ELR (cell line): ENCODE measurements around the gene RASGEF1C.

ENCODE experiments used
- DNase-seq: peaks from one replicate; pipeline ENCODE4 v3.0.0-alpha.2; 2015; ENCODE audit warnings: low read depth

Gene RASGEF1C

DNA sequence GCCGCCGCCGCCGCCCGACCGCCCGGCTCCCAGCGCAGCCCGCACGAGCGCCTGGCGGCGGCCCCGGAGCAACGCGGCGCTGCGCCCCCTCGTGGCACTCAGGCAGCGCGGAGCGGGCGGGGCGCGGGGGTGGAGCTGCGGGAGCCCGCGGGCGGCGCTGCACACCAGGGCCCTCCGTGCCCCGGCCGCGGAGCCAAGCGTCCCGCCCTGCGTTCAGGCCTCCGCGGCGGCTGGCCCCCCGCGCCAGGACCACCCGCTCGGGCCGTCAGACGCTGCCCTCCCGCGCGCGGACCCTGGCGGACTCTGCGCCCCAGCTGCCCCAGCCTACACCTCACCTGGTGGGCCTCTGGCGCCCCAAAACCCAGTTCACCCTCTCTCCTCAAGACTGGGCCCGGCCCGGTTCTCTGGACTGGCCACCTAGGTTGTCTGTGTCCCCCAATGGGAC, at the start of gene RASGEF1C:
RASGEF1C (minus strand) TSS at position 75 of the 445 bp plus-strand sequence. CDS start 71,159 bp downstream, outside the sequence.
- peak; percentile 55 for DNase-seq

DNA sequence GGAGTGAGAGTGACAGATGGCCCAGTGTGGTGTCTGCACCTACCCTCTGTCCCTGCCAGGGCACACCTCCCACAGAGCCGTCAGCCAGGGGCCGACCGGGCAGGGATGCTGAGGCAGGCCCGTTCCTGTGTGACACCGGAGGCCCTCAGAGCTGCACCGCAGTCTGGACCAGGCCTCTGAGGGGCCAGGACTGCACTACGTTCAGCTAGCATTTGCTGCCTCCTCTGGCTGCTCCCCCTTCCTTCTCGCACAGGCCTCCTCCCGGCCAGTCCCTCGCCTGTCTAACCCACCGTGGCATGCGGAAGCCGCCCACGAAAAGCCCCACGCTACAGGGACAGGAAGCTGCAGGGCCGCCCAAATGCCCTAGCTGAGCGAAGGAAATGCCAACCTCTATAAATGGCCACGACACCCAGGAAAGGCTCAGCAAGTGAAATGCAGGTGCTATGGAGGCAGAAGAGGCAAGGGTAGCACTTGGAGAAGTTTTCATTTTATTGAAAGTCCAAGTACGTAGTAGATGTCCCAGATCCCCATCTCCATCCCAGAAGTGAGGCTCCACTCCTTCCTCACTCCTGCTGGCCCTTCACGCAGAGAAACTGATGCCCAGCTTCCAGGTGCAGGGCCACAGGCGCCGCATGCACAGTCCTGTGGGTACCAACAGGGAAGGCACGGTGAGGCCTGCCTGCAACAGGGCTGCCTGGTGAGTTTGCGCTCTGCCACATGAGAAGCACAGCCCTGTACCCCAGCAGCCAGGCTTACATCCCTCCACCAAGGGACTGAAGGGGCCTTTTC, 44.2 kb upstream of the RASGEF1C start:
- DNase-seq, result no peak

DNA sequence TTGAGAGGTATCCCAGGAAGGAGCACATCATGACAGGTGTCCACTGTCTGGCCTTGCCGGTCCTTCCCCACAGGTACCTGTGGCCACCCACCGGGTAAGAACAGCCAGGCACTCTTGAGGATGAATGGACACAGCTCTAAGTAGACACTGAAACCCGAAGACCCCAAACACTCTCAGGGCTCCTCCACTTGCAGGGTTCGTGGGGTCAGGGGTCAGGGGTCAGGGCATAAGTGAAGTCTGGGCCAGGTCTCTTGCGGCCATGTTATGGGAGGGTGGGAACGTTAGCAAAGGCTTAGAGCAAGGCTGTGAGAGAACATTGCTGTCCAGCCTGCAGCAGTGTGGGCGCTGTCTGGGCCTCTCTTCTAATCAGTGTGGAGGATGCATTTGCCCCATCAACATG, 42.9 kb upstream of the RASGEF1C start:
- no peak for DNase-seq

DNA sequence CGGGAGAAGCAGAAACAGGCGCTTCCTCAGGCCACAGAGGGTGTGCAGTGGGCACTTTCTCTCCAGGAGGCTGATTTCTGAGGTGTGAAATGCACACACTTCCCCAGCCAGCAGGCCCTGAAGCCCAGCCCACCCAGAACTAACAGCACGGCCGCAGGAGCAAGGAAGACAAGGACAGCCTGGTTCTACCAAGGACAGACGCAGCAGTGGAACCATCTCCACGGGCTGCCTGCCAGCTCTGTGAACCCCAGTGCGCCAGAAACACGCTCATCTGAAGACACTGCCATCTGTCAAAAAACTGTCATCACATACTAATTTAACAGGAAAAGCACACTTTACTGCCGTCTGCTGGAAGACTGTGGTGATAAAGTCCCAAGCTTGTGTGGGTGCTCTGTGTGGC, 42.1 kb upstream of the RASGEF1C start:
- no peak for DNase-seq

DNA sequence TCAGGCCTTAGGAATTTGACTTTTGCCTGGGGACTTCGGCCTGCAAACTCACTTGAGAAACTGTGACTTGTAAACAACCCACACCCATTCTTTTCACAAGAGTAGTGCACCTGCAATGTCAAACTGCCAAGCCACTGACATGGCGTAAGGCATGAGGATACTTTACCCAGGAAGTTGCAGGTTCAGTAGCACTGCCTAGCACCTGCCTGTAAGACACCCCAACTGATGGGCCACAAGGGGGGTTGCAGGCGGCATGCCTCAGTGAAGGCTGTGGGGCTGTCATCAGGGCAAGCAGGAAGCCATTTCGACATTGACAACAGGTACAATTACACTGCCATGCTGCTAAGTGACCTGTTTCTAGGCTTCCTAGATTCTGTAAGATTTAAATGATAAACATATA, 41.3 kb upstream of the RASGEF1C start:
- no peak for DNase-seq

DNA sequence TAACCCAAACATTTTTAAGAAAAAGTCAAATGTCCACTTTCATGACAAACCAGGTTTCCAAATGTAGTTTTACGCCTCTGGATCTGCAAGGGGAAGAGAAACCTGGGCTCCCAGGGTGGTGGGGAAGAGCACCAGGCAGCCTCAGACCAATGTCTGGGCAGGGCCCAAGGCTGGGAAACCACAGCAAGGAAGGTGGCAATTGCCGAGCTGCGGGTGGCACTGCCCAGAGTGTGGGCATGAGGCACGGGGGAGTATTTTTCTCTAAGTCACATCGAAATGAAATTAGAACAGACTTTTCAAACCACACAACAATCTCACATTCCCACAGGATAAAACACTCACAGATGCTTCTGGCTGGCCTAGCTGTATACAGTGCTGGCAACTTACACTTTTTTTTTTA, 32.6 kb upstream of the RASGEF1C start:
- no peak for DNase-seq

DNA sequence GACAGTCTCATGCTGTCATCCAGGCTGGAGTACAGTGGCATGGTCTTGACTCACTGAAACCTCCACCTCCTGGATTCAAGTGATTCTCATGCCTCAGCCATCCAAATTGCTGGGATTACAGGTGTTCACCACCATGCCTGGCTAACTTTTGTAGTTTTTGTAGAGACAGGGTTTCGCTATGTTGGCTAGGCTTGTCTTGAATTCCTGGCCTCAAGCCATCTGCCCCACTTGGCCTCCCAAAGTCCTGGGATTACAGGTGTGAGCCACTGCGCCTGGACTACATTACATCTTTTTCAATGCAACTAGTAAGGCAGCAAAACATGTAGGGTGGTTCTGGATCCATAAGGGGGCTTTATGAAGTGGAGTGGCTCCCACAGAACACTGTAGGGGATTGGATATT, 29.6 kb upstream of the RASGEF1C start:
- DNase-seq, result no peak

DNA sequence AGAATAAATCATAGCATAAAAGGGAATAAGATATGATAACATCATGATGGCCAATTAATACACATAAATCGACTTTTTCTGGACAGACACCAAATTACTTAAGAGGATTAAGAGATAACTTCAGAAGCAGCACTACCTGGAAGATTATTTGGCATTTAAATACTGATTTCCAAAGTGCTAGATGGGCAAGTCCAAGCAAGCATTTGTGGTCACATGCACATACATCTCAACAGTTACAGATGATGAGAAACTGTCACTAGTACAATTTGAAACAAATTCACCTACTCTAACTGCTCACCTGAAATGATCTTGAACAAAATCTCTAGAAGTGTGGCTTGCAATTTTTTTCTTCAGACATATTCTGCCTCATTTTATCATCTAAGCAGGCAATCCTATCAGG, 26.8 kb upstream of the RASGEF1C start:
- no peak for DNase-seq

DNA sequence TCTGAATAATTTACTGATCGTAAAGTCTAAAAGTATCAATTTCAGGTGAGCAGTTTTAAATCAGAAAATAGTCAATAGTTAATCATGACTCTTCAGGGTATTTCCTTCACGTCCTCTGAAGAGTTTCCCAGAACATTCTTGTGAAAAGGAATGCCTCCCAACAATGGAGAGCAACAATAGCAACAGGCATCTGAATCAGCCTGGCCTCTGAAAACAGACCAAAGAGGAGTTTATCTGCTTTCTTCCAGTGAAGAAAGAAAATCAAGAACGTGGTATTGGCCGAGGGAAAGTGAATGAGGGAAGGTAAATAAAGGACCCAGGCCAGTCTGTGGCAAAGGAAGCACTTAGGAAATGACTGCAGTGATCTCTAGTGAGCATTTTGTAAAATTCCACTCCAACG, 26.1 kb upstream of the RASGEF1C start:
- DNase-seq, result no peak

DNA sequence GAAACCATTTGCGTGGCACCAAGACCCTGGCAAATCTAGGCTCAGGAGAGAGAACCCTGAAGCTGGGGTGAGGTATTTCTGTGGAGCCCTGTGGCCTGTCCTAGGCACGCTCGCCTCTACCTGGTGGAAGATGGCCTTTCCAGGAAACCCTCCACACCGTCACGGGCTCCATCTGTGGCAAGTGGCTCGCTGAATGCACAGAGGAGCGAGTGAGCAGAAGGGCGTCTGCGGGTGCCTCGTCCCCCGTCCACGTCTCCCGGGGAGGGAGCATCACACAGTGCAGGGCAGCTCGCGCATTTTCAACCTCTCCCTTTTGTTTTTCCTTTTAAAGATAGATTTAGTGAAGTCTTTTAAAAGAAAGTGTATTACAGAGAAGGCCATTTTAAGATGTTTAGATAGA, 25.3 kb upstream of the RASGEF1C start:
- no peak for DNase-seq

DNA sequence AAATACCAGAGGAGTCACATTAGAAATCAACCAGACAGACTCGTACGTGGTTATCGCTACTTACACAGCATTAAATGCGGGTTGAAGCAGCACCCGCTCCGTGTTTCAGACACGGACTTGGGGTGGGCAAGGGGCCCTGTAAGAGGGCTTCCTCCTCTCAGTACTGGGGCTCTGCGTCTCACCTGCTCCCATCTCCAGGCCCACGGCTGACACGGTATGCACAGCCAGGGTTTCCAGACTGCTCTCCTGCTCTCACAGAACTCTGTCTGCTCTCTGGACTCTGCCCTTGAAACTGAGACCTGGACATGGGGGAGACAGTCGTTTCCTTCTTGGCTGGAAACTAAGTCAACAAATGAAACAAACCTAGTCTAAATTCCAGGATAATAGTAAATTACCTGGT, 24.7 kb upstream of the RASGEF1C start:
- DNase-seq, result no peak

DNA sequence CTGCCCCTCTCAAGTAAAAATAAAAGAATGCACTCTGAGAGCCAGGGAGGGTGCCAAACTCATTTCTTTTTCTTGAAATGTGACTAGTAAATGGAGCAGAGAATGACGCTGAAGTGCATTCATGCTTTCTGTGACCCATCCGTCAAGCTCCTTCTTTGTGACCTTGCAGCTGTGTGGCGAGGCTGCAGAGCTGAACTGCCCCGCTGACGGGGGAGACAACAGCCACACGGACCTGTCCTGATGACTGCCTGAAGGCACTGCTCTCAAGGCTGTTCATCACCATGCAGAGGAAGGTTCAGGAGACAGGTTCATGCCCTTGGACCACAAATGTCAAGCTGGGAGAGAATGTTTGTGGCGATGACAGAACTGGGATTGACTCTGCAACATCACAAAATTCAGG, 21.0 kb upstream of the RASGEF1C start:
- no peak for DNase-seq

DNA sequence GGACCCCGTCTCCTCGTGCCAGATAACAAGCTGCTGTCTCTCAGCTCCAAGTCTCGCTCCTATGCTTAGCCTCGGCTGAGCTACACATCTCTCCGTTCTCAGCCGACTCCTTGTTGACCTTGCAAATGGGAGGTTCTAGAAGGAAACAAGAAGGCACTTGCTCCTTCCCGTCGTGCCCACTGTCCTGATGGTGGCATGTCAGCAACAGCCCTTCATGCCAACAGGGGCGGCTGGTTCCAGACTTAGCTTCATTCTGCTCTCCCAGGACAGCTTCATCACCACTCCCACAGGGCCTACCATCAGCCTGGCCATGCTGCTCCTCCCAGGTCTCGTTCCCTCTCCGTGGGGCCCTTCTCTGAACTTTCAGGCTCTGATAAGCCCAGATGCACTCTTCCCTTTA, 13.0 kb upstream of the RASGEF1C start:
- no peak for DNase-seq

DNA sequence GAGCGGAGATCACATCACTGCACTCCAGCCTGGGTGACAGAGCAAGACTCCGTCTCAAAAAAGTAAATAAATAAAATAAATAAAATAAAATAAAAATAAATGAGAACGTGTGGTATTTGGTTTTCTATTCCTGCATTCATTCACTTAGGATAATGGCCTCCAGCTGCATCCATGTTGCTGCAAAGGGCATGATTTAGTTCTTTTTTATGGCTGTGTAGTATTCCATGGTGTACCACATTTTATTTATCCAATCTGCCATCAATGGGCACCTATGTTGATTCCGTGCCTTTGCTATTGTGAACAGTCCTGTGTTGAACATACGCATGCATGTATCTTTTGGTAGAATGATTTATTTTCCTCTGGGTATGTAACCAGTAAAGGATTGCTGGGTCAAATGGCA, 8.8 kb upstream of the RASGEF1C start:
- DNase-seq, result no peak

DNA sequence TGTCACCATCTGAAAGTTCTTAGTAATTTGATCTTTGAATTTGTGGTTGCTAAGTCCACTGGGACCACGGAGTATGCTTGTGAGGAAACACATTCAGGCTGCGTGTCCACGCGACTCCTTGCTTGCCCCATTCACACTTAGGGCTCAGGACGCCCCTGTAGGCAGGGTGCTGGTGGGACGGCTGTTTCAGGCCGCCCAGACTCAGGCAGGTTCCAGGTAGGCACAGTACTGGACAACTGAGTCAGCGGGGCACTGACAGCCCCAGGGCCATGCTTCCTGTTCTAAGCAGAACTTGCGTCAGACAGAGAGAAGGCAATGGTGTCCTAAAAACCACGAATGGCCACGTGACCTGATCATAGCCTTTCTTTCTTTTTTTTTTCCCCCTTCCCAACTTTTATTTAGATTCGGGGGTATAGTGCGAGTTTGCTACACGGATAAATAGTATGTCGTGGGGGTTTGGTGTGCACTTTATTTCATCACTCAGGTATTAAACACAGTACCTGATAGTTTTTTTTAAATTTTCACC, 7.7 kb upstream of the RASGEF1C start:
- no peak for DNase-seq

DNA sequence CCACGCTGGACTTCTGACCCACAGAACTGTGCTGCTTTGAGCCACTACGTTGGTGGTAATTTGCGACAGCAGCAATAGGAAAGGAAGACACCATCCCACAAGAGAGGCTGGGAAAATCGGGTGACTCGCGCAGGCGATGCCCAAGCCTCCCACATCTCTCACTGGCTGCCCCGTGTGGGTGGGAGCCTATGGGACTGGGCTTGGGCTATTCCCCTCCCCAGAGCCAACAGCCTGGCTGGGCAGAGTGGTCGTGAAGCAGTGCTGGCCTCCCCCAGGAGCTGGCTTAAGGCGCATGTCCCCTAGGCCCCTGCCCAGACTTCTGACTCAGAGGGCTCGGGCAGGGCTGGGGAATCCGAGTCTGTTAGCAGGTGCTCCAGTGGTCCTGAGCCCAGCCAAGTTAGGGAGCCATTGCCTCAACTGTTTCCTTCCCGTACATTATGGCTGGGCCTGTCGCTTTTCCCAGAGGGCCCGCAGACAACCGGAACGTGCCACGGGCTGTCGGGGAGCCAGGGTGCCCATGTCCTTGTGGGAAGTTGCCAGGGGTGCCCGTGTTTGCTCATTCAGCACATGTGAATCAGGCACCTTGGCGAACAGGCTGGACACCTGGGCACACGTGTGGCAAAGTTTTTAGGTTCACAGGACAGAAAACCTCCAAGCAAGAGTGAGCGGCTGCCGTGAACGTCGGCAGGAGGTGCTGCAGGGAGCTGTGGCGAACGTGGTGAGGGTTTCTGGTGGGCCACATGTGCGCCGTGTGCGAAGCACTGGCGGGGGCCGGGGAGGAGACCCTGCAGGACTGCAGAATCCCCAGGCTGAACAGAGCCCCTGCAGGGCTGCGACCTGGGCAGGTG, 7.0 kb upstream of the RASGEF1C start:
- no peak for DNase-seq

DNA sequence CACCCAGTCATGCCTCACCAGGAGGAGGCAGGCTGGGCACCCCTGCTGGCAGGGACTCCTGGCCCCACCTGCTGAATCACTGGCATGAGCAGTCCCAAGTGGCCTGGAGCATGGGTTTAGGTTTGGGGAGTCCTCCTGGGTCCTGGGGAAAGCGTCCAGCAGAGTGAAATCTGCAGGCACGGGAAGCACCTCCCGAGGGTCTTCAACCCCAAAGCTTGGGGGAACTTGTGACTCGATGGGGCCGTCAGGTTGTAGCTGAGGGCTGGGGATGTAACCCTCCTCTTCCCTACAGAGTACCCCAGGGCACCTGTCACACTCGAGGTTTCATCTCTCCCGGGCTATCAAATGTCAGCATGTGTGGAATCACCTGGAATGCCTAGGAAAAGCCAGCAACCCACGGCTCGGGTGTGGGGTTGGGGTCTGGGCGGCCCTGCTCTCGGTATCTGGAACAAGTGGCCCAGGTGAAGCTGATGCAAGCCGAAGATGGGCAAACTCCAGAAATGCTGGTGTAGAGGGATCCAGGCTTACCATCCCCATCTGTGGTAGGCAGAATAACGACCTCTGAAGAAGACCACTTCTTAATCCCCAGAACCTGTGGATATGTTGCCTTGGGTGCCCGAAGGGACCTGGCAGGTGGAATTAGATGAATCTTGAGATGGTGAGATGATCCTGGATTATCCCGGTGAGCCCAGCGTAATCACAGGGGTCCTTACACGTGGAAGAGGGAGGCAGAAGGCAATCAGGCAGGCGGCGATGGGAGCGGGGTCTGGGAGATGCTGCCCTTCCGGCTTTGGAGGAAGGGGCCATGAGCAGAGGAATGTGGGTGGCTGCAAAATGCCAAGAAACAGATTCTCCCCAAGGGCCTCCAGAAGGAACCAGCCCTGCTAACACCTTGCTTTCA, 6.1 kb upstream of the RASGEF1C start:
- no peak for DNase-seq

DNA sequence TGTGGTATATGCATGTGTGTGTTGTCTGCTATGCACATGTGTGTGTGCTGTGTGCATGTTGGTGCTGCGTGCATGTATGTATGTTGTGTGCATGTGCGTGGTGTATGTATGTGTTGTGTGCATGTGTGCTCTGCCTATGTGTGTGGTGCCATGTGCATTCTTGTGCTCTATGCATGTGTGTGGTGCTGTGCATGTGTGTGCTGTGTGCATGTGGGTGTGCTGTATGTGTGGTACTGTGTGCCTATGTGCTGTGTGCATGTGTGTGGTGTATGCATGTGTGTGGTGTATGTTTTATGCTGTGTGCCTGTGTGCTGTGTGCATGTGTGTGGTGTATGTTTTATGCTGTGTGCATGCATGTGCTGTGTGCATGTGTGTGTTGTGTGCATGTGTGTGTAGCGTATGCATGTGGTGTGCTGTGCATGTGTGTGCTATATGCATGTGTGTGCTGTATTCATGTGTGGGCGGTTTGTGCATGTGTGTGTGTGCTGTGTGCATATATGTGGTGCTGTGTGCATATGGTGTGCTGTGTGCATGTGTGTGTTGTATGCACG, 4.7 kb upstream of the RASGEF1C start:
- DNase-seq, result no peak

DNA sequence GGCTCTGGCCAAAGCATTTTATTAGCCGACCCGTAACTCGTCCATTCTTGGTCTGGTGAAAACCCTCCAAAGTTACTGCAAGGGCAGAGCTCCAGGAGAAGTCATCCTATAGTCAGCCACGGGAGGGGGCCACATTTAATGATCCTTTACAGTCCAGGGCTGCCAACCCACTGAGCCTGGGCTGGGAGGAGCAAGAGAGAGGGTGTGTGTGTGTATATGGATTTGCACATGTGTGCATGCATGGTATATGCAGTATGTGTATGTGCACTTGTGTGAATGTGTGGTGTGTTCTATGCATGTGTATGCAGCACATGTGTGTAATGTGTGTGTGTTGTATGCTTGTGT, 4.2 kb upstream of the RASGEF1C start:
- DNase-seq, result no peak

DNA sequence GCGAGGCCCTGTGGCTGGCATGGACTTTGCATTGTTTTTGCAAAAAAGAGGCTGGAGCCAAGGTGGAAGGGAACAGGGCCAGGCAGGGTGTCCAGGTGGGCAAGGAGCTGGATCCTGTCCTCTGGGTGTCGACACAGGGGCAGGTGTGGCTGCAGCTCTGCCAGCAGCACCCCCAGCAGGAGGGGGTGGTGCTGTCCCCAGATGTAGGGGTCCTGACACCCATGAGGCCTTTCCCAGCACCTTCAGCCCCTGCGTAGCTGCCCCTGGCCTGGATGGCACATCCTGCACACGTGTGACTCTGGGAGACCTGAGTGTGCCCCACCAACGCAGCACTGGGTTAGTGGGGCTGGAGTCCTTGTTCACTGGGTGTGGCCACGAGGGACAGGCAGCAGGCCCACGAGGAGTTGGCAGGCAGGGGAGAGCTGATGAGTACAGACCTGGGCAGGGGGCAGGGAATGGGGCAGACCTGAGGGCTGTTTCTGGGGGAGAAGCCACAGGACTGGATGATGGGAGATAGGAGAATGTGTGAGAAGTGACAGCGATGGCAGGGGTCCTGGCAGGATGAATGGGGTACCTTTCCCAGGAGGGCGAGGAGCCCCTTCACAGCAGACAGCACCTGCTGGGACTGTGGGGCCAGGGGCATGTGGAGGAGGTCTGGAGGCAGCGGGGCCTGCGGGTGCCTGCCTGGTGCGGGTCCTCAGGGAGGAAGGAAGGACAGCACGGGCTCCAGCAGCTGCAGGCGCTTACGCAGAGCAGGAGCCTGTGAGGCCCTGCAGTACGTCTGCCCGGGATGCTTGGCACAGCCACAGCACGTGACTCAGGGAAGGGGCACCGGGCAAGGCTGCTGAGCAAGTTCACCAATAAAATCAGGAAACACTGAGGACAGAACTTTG, 3.6 kb upstream of the RASGEF1C start:
- no peak for DNase-seq

DNA sequence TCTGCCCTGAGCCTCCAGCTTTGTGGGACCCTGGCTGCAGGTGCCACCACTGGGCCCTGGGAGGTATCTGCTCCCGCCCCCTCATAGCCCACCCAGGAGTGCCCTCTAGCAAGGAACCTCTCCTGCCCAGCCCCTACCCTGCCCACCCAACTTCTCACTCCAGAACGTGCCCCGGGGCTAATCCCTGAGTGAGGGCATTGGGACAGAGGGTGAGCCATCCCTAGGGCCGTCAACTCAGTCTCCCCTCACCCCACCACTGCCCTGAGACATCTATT, 2.7 kb upstream of the RASGEF1C start:
- no peak for DNase-seq
